ENCODE measurements around the gene PRKN.

Gene PRKN

DNA sequence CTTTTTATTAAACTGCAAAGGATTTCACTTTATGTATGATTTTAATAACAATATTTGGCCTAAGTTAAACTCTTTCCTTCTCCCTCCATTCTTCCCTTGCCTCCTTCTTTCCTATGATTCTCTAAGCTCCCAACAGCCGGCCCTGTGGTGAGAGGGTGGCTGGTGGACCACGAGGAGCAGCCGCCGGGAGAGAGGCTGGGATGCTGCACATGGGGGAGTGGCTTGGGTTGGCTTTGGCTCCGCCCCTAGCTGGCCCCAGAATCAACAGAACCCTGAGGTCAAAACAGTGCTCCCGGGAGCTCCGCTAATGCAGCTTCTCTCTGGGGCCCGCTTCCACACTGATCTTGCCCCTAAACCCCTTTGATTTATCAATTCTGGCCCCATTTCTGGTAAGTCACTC, 1063.9 kb downstream of the PRKN start:
- no peak for DNase-seq (ENCODE audit: low read depth in 2 of 2)

DNA sequence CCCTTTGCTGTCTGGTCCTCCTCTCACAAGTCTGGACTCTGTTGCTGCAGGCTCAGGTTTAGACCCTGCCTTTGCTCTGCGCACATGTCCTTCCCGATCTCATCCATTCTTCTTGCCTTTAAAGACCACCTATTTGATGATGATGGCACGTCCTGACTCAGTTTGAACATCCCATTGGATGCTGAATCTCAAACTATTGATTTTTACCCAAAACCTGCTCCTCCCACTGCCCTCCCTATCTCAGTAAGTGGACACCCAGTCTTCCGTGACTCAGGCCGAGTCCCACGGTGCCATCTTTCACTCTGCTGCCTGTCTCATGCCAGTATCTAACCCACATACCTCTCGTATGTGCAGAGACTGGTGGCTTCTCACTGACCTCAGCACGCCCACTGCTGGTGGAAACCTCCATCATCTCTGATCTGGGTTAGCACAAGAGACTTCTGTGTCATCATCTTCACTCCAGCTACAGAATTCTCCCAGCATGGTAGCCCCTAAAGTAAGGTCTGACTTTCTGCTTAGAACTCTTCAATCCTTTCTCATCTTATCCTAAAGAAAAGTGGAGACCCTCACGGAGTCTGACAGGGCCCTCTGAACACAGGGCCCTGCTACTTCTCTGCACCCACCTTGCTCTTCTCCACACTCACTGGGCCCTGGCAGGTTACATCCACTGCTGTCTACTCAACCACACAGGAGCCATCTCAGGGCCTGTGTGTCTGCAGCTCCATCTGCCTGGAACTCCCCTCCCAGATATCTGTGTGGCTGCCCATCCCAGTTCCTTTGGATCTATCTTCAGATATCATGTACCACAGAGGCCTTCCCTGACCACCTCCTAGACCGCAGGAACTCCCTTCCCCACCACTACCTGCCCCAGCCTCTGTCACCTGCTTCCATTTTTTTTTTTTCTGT, 1066.6 kb downstream of the PRKN start:
- DNase-seq (ENCODE audit: low read depth in 2 of 2), result no peak

DNA sequence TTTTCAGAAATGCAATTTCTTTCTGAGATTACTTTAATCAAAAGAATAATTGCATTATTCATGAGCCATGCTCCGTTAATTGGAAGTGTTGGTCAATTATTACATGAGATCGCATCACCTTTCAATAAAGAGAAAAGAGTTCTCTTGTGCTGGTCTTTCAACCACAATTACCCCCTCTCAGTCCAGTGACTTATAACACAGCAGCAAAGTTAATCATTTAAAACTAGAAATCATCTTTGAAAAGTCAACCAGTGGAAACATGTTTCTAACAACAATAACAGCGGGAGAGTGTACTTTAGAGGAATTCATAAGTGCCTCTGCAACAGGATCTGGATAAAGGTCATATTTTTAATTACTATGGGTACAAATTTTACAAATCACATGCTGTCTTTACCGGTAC, 1069.4 kb downstream of the PRKN start:
- DNase-seq (ENCODE audit: low read depth in 2 of 2), result no peak

GRCh38 chr6:161654209-161654608, 1073.4 kb downstream of the PRKN start:
- DNase-seq (ENCODE audit: low read depth in 2 of 2), result no peak

- DNase-seq (ENCODE audit: low read depth in 2 of 2), result no peak
These were observed 1075.6 kb downstream of the PRKN start for GRCh38 chr6:161651949-161652348.

GRCh38 chr6:161649841-161650240, 1077.7 kb downstream of the PRKN start:
- DNase-seq (ENCODE audit: low read depth in 2 of 2), result no peak

- no peak for DNase-seq (ENCODE audit: low read depth in 2 of 2)
These were observed 1078.5 kb downstream of the PRKN start for GRCh38 chr6:161649068-161649467.

- no peak for DNase-seq (ENCODE audit: low read depth in 2 of 2)
These were observed 1080.3 kb downstream of the PRKN start for GRCh38 chr6:161647234-161647633.

- no peak for DNase-seq (ENCODE audit: low read depth in 2 of 2)
These were observed 1083.0 kb downstream of the PRKN start for GRCh38 chr6:161644521-161644920.

DNA sequence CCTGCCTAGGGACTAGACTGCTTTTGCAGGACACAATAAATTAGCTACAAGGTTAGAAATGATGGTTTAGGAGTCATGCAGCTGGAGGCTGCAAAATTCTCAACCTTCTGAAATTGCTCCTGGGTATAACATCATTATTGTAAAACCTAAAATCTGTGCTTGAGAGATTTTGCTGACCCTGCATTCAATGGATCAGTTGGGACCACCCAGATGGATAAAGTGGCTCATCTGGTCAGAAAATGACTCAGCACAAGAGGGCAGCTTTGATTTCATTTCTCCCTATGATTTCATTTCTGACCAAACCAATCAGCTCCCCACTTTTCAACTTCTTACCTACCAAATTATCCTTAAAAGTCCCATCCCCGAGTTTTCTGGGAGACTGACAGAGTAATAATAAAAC, 1086.4 kb downstream of the PRKN start:
- no peak for DNase-seq (ENCODE audit: low read depth in 2 of 2)

DNA sequence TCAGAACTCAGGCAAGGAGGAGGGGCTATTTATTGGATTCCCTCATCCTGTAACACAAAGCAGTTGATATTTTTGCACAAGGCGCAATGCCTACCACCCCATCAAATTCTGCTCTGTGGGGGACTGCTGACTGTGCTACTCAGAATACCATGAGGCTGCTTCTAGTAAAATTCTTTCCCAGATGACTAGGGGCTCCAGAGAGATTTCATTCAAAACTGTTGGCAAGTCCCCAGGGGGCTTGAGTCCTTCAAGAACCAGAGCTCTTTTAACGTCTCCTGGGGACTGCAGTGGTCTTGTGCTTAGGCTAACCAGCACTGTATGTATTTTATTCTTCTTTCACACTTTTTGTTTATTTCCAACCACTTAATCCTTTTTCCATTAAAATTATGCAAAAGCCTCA, 1087.8 kb downstream of the PRKN start:
- DNase-seq (ENCODE audit: low read depth in 2 of 2), result no peak

- no peak for DNase-seq (ENCODE audit: low read depth in 2 of 2)
These were observed 1089.9 kb downstream of the PRKN start for GRCh38 chr6:161637658-161638057.

- no peak for DNase-seq (ENCODE audit: low read depth in 2 of 2)
These were observed 1090.6 kb downstream of the PRKN start for GRCh38 chr6:161636882-161637430.

DNA sequence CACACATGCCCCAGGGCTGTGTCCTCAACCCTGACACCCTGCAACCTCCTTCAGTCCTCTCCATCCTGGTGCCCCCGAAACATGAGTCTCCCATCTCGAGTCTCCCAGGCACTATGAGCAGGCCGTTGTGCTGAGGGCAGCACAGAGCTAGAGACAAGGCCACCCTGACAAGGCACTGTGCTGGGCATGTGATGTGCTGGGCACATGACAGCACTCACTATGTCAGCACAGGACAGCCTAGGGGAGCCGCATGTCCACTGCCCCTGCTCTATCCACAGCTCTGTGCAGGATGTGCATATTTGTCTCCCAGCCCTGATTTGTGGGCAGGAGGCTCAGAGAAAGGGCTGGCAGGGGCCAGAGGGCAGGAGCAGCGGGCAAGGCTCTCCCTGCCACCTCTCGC, 1091.6 kb downstream of the PRKN start:
- no peak for DNase-seq (ENCODE audit: low read depth in 2 of 2)

- no peak for DNase-seq (ENCODE audit: low read depth in 2 of 2)
These were observed 1092.7 kb downstream of the PRKN start for GRCh38 chr6:161634916-161635315.

GRCh38 chr6:161631676-161632194, 1095.8 kb downstream of the PRKN start:
- no peak for DNase-seq (ENCODE audit: low read depth in 2 of 2)

DNA sequence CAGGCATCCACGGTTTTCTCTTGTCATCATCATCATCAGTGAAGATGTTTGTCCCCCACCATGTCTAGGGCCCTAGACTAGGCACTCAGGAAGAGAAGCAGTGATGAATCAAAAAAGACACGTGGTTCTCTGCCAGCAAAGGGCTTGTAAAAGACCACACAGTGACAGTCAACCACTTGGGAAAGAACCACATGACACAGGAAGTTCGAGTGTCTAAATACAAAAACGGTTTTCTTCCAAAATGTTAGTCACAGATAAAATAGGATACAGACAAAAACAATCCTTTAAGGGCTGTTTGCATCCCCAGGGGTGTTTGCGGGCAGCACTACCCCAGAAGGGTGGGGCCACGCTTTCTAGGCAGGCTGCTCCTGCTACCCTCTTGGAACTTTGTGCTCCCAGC, 1096.9 kb downstream of the PRKN start:
- DNase-seq (ENCODE audit: low read depth in 2 of 2), result no peak

GRCh38 chr6:161626132-161626676, 1101.4 kb downstream of the PRKN start:
- no peak for DNase-seq (ENCODE audit: low read depth in 2 of 2)

DNA sequence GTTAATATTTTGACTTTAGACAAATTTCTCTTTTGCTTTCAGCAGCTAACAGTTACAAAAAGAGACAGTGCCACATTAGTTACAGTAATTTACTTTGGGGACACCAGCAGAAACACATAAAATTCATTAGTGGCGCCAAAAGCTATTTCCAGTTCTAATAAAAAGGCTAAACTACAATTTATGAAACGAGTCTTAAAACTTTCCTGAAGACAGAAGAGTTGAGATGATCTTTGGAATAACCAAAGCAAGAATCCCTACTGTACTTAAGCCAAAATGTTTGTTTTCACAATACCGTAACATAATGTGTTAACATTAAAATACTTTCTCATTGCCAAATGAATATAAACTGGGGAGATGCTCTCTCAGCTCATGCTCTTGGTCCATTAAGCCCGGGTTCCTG, 1103.5 kb downstream of the PRKN start:
- no peak for DNase-seq (ENCODE audit: low read depth in 2 of 2)

DNA sequence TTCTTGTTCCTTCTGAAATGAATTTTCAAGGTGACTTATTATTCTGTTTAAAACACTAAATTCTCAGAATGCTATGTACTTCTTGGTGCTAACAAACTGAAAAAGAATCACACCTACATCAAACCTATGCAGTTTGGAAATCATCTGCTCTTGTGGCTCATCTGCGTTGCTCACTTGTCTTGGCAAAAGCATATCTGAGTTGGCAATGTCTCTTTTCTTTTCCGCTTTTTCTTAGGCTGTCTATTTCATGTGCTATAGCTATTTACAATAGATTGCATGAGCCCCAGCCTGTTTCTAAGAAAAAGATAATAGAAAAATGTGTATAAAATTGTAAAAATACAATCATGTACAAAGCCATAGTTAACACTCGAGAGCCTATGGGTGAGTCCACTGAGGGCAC, 1104.8 kb downstream of the PRKN start:
- no peak for DNase-seq (ENCODE audit: low read depth in 2 of 2)

DNA sequence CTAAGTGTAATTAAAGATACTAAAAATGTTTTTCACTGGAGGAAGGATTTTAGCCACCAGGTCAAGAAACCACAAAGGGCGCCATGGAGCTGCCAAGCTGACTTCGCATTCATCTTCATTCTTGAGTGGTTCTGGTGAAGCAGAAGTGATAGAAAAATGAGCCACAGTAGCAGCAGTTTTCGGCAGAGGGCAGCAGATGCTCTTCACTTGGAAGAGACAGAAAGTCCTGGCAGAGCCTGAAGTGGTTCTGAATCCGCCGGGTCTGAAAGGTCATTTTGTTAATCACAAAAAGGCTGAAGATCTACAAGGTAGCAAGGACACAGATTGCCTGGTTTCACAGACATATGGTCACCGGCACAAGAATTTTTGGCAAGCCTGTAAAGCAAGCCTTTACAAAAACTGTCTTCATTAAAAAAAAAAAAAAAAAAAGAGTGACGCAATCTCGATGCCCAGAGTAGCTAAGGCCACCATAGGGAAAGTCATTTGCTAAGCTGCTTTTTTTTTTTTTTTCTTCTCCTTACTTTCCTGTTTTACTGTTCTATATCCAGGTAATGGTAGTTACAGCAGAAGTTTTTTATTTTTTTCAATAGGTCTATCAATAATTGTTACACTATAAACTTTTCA, 1108.6 kb downstream of the PRKN start:
- DNase-seq (ENCODE audit: low read depth in 2 of 2), result no peak

DNA sequence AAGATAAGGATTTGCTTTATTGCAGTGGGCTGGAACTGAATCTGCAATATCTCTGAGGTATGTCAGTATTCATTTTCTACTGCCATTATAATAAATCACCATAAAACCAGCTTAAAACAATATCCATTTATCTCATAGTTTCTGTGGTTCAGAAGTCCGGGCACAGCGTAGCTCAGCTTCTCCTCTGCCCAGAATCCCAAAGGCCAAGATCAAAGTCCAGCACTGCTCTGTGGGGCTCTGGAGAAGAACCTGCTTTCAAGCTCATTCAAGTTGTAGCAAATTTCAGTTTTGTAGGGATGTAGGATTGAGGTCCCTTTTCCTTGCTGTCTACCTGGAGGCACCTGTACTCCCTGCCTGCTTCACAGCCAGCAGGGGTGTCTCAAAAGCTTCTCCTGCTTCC, 1113.9 kb downstream of the PRKN start:
- no peak for DNase-seq (ENCODE audit: low read depth in 2 of 2)

DNA sequence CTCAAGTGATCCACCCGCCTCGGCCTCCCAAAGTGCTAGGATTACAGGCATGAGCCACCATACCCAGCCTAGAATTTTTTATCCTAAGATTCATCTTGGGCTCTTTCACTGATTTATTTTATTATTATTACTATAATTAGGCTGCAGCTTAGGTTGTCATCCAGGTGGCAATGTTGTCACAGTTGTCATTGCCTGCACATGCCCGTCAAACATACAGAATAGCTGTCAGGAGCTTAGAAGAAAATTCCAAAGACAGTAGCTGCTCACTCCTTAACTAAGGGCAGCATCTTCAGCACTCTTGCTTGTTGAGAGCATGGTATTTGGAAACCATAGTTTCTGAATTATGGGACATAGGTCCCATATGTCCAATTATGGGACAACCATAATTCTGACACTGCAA, 1118.8 kb downstream of the PRKN start:
- no peak for DNase-seq (ENCODE audit: low read depth in 2 of 2)
